Inflammatory macrophage treated with lipopolysaccharide for 4 hours (primary cell): ENCODE data around the gene ALAS1.

Experiments
- DNase-seq: peaks from one replicate; pipeline ENCODE4 v3.0.0-alpha.2; 2020

The ALAS1 gene

GRCh38 chr3:52237657-52238172, 39.8 kb downstream of the ALAS1 start:
- peak; percentile 82 for DNase-seq

GRCh38 chr3:52238193-52238760, 40.3 kb downstream of the ALAS1 start:
- peak; percentile 71 for DNase-seq

- DNase-seq, result peak; percentile 80
These were observed 41.1 kb downstream of the ALAS1 start, which contains the start of gene TWF2 for GRCh38 chr3:52238761-52239701. Gene TWF2 (minus strand): TSS chr3:52239158. CDS start chr3:52239016, 142 bp downstream.

GRCh38 chr3:52240059-52240885, 42.3 kb downstream of the ALAS1 start:
- DNase-seq, result peak; percentile 92

- no peak for DNase-seq
These were observed 43.0 kb downstream of the ALAS1 start for GRCh38 chr3:52240886-52241370.

GRCh38 chr3:52242039-52242438, 44.1 kb downstream of the ALAS1 start:
- DNase-seq, result no peak

- DNase-seq, result peak; percentile 98
These were observed 46.0 kb downstream of the ALAS1 start for GRCh38 chr3:52243791-52244628.

GRCh38 chr3:52245322-52246263, 47.6 kb downstream of the ALAS1 start, which contains the start of gene PPM1M:
Gene PPM1M (plus strand): TSS chr3:52245759. CDS start chr3:52245825, 66 bp downstream.
- peak; percentile 49 for DNase-seq

- no peak for DNase-seq
These were observed 48.3 kb downstream of the ALAS1 start for GRCh38 chr3:52246264-52246620.

- peak; percentile 67 for DNase-seq
These were observed 48.9 kb downstream of the ALAS1 start for GRCh38 chr3:52246728-52247408.

GRCh38 chr3:52247409-52248164, 49.6 kb downstream of the ALAS1 start:
- DNase-seq, result peak; percentile 51

GRCh38 chr3:52248165-52248541, 50.2 kb downstream of the ALAS1 start:
- DNase-seq, result no peak

- no peak for DNase-seq
These were observed 51.0 kb downstream of the ALAS1 start for GRCh38 chr3:52248816-52249547.

GRCh38 chr3:52249683-52250082, 51.7 kb downstream of the ALAS1 start:
- no peak for DNase-seq

- DNase-seq, result no peak
These were observed 52.2 kb downstream of the ALAS1 start for GRCh38 chr3:52250122-52250521.

GRCh38 chr3:52253314-52254304, 55.6 kb downstream of the ALAS1 start:
- peak; percentile 95 for DNase-seq

GRCh38 chr3:52254608-52255007, 56.6 kb downstream of the ALAS1 start:
- DNase-seq, result no peak
